Muscle of back (tissue), 11 donors: ENCODE data around the gene OSBP. TPM values are rescaled to one million over a fixed set of nuclear protein-coding genes. Genes with fewer than 3 reads are reported as not detected.
A peak's percentile ranks its signal among the peaks of the same experiment; 100 is the strongest.
"Not testable (repeated sequence)": the region's sequence is repeated elsewhere in the genome, so short reads cannot be mapped to it uniquely, and the experiment has no call there.

Experiments
- DNase-seq, 3 donors: peaks; one replicate each; pipeline versions ENCODE4 v3.0.0 to v3.0.0-alpha.2; 2013
- polyA plus RNA-seq, 10 donors: library from polyadenylated mRNA; unstranded; fragments of 120-200 nt; gene quantifications; one replicate each; pipeline ENCODE4 v1.2.1, GENCODE V29; 2013; ENCODE audit not compliant: insufficient read length in 10 of 10

The OSBP gene
- polyA plus RNA-seq, 10 donors, result 42.7 to 64.8 (median 47.5) TPM

DNA sequence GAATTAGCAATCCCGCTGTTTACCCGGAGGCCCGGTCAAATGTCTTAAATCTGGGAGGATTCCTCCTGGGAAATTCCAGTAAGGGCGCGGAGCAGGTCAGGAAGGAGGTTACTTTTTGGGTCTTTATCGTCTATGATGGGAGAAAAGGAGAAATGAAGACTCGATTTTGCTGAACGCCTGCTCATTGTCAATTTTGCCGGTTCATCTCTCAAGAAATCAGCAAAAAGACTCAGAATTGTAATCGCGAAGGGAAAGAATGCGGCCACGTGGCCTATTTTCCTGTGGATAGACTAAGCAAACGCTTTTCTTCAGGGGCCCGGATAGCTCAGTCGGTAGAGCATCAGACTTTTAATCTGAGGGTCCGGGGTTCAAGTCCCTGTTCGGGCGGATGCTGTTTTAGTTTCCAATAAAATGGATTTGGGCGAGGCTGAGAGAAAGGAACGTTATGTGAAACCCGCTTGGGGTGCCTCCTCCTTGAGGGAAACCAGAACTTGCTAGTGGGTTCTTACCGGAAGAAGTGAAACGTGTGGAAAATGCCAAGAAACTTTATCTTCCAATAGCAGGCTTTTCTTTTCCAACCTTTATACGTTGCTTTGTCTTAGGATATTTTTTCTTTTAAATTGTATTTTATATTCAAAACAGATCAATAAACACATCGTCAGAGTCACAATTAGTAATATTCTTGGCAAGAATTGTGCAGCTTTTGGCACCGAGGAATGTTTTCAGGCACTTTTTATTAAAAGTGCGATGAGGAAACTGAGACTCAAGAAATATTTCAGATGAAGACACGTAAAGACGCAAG, 59.3 kb downstream of the OSBP start:
- peak; percentile 78 to 88 (median 79) for DNase-seq

DNA sequence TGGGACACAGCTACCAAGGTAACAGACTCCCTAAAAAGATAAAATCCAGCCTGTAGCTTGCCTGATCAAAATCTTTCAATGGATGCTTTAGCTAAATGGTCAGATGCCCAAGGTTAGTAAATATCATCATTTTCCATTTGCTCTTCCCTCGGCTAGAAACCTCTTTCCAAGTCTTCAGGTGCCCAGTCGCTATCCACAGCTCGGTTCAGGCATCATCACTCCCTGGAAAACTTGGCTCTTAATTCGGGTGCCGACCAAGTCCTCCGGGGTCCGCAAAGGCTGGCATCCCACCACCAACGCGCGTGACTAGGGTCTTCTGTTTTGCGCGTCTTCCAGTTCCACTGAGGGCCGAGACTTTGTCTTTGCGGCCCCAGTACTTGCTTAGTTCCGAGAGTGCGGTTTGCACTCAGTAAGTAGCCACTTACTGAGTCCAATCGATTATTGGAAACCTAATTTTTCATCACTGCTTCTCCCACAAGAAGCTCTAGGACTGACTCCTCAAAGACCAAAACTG, 59.9 kb downstream of the OSBP start:
- DNase-seq, result no peak

GRCh38 chr11:59553323-59553722, 62.3 kb downstream of the OSBP start:
- no peak for DNase-seq

DNA sequence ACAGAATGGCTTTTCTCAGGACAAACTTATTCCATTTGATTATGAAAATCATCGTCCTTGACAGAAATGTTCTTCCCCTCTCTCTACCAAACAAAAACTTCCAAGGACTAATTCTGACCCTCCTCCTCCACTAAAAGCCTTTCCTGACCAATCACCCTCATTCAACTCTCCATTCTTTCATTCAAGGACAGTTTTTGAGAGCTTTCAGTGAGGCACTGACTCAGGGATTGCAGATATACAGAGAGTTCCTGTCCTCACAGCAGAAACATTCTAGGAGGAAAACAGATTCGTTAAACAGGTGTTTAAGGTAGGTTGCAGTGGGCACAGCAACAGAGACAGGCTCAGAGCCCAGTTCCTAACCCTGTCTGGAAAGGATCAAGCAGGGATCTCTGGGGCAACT, 62.7 kb downstream of the OSBP start:
- no peak for DNase-seq

- DNase-seq, result peak; percentile 76 to 87 (median 82)
Observed at GRCh38 chr11:59551659-59552521, 63.7 kb downstream of the OSBP start.

DNA sequence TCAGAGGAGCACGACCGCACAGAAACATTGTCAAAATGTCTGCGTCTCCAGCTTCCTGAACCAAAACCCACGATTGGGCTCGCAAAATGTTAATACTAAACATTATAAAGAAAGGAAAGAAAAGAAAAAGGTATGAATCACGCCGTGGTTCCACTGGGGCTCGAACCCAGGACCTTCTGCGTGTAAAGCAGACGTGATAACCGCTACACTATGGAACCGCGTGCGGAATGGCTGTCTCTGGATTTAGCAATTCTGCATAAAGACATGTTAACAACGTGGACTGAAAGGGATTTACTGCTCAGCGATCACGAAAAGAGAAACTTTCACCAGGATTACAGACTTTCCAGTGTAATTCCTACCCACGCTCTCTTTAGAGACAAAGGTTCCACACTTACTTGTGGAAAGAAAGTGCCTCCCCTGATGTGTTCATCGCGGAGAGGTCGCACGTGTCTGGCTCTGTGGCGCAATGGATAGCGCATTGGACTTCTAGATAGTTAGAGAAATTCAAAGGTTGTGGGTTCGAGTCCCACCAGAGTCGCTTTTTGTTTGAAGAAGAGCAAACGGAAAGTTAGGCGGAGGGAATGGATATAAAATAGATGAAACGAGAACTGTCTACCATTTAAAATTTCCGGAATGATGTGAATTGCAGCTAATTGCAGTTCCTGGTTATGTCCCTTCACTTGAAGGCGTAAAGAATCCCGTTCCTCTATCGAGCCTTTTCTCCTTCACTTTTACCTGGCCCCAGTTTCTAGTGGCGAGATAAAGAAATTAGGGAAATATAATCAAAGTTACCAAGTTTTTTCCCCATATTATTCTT, 64.5 kb downstream of the OSBP start:
- DNase-seq, result peak; percentile 90 to 95 (median 92)

- peak; percentile 89 to 94 (median 92) for DNase-seq
Observed at GRCh38 chr11:59550368-59550841, 65.2 kb downstream of the OSBP start.

- no peak for DNase-seq
Observed at GRCh38 chr11:59548309-59548656, 67.3 kb downstream of the OSBP start.

DNA sequence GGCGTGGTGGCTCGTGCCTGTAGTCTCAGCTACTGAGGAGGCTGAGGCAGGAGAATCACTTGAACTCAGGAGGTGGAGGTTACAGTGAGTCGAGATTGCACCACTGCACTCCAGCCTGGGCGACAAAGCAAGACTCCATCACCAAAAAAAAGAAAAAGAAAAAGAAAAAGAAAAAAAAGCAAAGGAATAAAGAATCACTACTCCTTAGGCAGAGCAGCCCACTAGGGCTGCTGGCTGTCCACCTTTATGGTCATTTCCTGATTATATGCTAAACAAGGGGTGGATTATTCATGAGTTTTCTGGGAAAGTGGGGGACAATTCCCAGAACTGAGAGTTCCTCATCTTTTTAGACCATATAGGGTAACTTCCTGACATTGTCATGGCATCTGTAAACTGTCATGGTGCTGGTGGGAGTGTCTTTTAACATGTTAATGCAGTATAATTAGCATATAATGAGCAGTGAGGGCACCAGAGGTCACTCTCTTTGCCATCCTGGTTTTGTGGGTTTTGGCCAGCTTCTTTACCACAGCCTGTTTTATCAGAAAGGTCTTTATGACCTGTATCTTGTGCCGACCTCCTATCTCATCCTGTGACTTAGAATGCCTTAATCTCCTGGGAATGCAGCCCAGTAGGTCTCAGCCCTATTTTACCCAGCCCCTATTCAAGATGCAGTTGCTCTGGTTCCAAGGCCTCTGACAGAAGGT, 67.8 kb downstream of the OSBP start:
- DNase-seq, result not testable (repeated sequence)

GRCh38 chr11:59545179-59546020, 70.2 kb downstream of the OSBP start:
- no peak for DNase-seq

- no peak for DNase-seq
Observed at GRCh38 chr11:59544869-59545178, 70.8 kb downstream of the OSBP start.

GRCh38 chr11:59543713-59544112, 71.9 kb downstream of the OSBP start:
- not testable (repeated sequence) for DNase-seq

- DNase-seq, result peak in 1 of 3 donors; percentile 22
Observed at GRCh38 chr11:59542142-59542810, 73.3 kb downstream of the OSBP start.

- DNase-seq, result no peak
Observed at GRCh38 chr11:59534676-59535075, 80.9 kb downstream of the OSBP start.

DNA sequence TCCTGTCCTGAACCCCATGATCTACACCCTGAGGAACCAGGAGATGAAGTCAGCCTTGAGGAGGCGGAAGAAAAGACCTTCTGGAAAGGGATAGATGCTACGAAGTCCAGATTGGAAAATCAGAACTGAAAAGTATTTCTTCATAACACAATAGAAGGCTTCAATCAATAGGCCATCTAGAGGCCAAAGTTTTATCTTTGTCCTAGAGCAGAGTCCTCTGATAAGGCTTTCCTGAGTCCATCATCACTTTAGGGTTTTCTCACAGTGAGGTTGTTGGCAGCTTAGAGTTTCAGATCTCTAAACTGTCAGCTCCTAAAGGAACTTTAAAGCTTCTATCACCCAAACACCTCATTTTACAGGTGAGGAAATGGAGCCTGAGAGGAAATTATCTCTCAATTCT, 83.0 kb downstream of the OSBP start:
- DNase-seq, result no peak

DNA sequence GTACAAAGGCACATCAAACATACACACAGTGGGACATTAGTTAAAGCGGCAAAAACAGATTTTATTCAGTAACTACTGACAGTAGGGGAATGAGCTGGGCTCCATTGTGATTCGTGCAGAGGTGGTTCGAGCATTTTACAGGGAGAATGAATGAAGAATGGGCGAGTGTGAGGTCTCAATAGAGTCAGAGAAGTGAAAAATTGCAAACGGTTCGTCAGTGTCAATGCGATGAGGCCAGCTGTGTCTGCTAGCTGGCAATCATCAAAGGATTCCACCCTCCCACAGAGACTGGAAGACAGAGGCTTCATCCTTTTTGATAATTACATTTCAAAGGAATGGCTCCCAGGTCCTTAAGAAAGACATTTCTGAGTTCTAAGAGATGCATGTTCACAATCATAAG, 86.9 kb downstream of the OSBP start:
- no peak for DNase-seq
